GM18951 (cell line): ENCODE measurements around the gene C19orf81.

ENCODE experiments used
- POLR2A ChIP-seq: IDR thresholded peaks from 4 replicates; pipeline ENCODE4 v1.6.1; 2011; ENCODE audit warnings: mild to moderate bottlenecking; ENCODE audit not compliant: insufficient read length, insufficient read depth; ENCODE audit errors: extremely low read depth
- in situ Hi-C: fragments of 300-500 bp; cut with MboI; formaldehyde crosslinking; loops from one replicate; pipeline ENCODE4 v1.12.0; 2022; ENCODE audit warnings: low sequenced_read_pairs, mixed read lengths, inconsistent platforms; ENCODE audit not compliant: unreplicated experiment

C19orf81 gene

DNA sequence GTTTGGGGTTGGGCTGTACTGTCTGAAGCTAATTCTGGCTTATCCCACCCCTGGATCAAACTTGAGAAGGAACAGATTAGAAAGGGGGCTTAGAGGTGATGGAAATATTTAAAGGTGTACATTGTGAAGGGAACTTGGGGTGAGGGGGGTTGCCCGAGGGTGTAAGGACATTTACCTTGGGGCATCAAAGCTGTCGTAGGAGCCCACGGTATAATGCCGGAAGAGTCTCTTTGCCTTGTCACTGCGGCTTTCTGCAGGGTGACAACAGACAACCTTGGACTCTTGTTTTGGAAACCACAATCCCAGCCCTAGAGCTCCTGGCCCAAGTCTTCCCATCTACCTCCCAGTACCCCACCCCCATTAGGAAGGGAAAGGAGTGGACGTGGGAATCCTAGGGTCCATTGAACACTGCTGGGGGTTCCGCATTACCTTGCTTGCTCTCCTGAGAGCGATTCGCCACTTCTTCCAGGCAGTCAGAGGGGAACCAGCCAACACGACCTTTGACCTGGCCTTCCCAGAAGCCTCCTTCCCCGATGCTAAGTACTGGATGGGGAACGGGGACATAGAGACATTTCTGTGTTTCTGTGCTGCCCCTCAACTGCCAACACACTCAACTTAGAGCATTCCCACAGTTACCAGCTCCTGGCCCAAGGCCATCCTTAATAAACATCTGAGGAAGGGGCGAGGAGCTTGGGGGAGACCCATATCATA, 48.3 kb downstream of the C19orf81 start:
- in situ Hi-C loops: no loop called here
- no peak for TF ChIP-seq POLR2A

DNA sequence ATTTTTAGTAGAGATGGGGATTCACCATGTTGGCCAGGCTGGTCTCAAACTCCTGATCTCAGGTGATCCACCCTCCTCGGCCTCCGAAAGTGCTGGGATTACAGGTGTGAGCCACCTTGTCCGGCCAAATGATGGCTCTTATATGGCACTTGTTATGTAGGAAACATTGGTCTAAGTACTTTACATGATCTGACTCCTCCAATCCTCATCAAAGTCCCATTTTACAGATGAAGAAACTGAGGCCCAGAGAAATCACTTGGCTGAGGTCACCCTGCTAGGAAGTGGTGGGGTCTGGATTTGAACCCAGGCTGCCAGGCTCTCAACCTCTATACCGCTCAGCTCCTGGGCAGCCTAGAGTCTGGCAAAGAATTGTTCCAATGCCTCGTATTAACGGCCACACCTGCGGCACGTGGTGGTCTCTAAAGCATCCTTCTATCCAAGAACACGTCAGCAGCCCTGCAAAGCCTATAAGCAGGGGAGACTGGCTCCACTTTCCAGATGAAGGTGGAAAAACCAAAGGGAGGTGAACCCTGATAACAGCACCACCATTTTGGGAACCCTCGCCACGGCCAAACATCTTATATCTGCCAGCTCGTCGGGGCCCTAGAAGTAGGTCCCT, 52.2 kb downstream of the C19orf81 start:
- in situ Hi-C loops: no loop called here
- TF ChIP-seq POLR2A: no peak

GRCh38 chr19:50702158-50702870, 53.1 kb downstream of the C19orf81 start:
- in situ Hi-C loops: no loop called here
- TF ChIP-seq POLR2A: no peak

- in situ Hi-C loops: no loop called here
Measured at GRCh38 chr19:50702871-50703829, 53.9 kb downstream of the C19orf81 start.

DNA sequence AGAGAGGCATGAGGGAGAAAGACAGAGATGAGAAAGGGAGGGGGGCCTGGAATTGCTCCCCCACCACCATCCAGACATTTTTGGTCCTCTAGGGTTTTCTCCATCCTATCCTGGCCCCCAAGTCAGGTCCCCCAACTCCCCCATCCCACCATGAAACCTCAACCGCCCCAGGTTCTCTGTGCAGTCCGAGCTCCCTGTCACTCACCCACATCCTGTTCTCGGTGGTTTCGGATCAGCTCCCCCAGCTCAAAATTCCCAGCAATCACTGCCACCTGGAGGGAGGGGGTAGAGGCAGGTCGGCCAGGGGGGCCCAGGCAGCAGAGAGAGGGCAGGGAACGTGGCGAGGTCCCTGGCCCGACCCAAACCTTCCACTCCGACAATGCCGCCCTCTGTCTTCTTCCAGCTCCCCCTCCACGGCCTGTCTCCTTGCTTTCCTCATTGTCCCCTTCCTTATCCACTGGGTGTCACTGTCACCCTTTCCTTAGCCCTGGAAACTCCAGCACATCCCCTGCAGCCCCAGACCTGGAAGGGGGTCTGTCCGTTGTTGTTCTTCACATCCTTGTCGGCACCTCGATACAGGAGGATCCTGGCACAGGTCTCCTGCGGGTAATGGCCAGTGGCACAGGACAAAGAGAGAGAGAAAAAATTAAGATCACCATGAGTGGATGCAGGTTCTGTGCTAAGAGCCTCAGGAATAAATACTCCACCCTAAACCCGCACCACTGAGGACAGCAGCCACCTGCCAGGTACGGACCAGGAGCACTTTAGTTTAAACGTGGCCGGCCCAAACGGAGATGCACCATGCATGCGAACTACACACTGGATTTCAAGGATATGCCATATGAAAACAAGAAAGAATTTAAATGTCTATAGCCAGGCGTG, 54.9 kb downstream of the C19orf81 start:
- no peak for TF ChIP-seq POLR2A
- in situ Hi-C loops: no loop called here

More at GRCh38 chr19:50702871-50703829, 53.9 kb downstream of the C19orf81 start:
- no peak for TF ChIP-seq POLR2A

GRCh38 chr19:50705422-50706019, 56.3 kb downstream of the C19orf81 start:
- no peak for TF ChIP-seq POLR2A
- in situ Hi-C loops: no loop called here

- in situ Hi-C loops: no loop called here
- no peak for TF ChIP-seq POLR2A
Measured at GRCh38 chr19:50706387-50706786, 57.1 kb downstream of the C19orf81 start.

DNA sequence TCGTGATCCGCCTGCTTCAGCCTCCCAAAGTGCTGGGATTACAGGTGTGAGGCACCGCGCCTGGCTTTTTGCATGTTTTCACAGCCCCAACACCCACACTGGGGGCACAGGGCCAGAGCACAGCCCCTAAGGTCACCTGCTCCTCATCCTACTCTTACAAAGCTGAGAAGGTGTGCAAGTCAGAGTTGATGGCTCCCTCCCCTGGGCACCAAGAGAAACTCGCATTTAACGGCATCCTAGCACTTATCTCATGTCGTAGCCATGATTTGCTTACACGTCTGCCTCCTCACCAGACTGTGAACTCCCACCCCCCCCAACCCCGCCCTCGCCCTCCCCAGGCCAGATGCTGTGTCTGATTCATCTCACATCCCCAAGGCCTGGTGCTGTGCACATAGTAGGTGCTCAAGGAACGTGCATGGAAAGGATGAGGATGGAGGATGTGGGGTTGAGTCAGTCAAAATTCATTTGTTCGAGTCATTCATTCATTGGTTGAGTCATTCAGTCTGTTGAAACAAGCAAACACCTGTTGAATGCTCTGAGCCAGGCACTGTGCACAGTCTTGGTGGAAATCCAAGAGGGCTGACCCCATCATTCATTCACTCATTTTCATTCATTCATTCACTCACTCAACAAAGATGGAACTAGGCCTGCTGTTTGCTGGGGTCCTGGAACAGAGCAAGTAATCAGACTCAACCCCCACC, 59.1 kb downstream of the C19orf81 start:
- in situ Hi-C loops: no loop called here
- no peak for TF ChIP-seq POLR2A
